Measurements from ENCODE around the gene TMF1. TPM values are rescaled to one million over a fixed set of nuclear protein-coding genes. Genes with fewer than 3 reads are reported as not detected.

The TMF1 gene
- total RNA-seq, 1 donor from 2014 or later, result 24.4 TPM

DNA sequence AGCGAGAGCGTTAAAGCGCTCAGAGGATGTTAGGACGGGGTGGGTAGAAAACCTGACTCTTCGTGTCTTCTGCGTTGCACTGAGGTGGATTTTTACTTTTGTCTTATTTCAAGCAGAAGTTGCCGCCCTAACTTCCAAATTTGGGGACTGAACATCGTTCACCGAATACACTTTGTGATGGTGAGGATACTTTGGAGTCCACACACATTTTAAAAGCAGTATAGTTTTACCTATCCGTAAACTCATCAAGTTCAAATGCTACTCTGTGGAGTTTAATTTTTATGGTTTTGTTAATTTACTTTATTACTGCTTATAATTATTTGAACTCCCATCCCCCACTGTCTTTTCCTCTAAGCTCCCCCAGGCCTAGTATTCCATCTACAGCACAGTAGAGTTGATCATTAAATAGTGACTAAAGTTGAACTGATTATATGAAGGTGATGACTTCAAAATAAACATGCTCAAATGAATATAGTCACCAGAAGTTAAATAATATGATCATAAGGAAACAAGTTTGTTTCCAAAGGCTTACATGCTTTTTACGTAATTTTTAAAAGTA is 38.0 kb downstream of the TMF1 start:
- Histone ChIP-seq H3K9me3 (ENCODE audit: low read depth) (no peaks in the 10 kb centered on the region), H3K4me3 (peak overlapping the region; percentile 80), H3K27me3 (peaks cover 43% of the 10 kb centered on the region), H3K4me2 (peak overlapping the region; percentile 93), H3K4me1 (peaks cover 18% of the 10 kb centered on the region), H3K79me2 (ENCODE audit: low read depth) (no peaks in the 10 kb centered on the region), H3K9ac (no peak overlapping the region), H3K36me3 (no peaks in the 10 kb centered on the region), H4K20me1 (ENCODE audit: low read depth) (peaks cover 7% of the 10 kb centered on the region), H2AFZ (replicated peaks) (peak overlapping the region; percentile 96), H3K27ac (no peak overlapping the region), H3F3A (ENCODE audit: low read depth) (peaks cover 26% of the 10 kb centered on the region)
- peaks cover 4% of the 10 kb centered on the region for H3K36me3 Mint-ChIP-seq
- no peak for DNase-seq (ENCODE audit: low spot score)
- H3K4me3 Mint-ChIP-seq, result peak overlapping the region; percentile 84
- TF ChIP-seq EZH2phosphoT487 (IDR thresholded peaks at IDR 0.05) (no peak), EZH2 (IDR thresholded peaks at IDR 0.05) (no peak)
- TF ChIP-seq, protein P1, sequence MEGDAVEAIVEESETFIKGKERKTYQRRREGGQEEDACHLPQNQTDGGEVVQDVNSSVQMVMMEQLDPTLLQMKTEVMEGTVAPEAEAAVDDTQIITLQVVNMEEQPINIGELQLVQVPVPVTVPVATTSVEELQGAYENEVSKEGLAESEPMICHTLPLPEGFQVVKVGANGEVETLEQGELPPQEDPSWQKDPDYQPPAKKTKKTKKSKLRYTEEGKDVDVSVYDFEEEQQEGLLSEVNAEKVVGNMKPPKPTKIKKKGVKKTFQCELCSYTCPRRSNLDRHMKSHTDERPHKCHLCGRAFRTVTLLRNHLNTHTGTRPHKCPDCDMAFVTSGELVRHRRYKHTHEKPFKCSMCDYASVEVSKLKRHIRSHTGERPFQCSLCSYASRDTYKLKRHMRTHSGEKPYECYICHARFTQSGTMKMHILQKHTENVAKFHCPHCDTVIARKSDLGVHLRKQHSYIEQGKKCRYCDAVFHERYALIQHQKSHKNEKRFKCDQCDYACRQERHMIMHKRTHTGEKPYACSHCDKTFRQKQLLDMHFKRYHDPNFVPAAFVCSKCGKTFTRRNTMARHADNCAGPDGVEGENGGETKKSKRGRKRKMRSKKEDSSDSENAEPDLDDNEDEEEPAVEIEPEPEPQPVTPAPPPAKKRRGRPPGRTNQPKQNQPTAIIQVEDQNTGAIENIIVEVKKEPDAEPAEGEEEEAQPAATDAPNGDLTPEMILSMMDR (IDR thresholded peaks at IDR 0.05), result no peak
- H3K27me3 Mint-ChIP-seq (ENCODE audit: insufficient read depth, low read depth), result peaks cover 10% of the 10 kb centered on the region
- H3K9me3 Mint-ChIP-seq, result no peaks in the 10 kb centered on the region
- H3K4me1 Mint-ChIP-seq, result peaks cover 29% of the 10 kb centered on the region
- no peak overlapping the region for H3K27ac Mint-ChIP-seq

DNA sequence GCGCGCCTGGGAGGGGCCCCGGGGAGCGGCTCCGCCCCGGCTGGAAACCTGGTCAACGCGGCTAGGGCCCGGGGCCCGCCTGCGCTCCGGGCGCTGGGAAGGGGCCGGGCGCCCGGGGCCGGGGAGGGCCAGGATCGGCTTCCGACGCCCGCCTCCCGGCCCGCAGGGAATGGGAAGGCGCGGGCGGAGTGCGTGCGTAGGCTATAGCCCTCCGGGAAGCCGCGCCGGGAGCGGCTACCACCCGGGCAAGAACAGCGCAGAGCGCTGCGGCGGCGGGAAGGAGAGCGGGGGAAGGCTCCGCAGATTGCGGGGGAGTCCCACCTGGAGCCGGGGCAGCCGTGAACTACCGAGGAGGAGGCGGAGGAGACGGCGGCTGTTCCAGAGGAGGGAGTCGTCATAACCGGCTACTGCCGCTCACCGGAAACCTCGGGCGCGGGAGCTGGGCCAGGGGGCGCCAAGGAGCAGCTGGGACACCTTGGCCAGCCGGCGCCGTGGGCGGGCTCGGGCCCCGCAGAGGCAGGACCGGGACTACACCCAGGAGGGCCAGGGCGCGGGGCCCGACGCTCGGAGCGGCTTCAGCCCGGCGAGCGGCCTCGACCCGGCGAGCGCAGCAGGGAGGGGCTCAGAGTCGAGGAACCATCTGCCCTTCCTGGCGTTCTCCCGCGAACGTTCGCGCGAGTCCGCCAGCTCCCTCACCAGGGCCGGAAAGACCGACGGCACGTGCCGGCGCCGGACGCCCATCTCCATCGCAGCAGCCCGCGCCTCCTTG is 38.7 kb downstream of the TMF1 start, which contains the start of gene EOGT:
Gene EOGT, minus strand, starts transcription at position 432 of the 769 bp plus-strand sequence. CDS start 3,838 bp downstream, outside the sequence.
- H3K4me2 ChIP-seq, result peak within 1 kb of the TSS; percentile 93
- H4K20me1 ChIP-seq (ENCODE audit: low read depth), result peaks cover 7% of the 10 kb centered on the region
- H3K9ac ChIP-seq, result no peak within 1 kb of the TSS
- H3F3A ChIP-seq (ENCODE audit: low read depth), result peaks cover 31% of the 10 kb centered on the region
- Mint-ChIP-seq H3K36me3 (peaks cover 4% of the 10 kb centered on the region), H3K9me3 (no peaks in the 10 kb centered on the region), H3K27me3 (ENCODE audit: insufficient read depth, low read depth) (peaks cover 10% of the 10 kb centered on the region), H3K4me3 (peak within 1 kb of the TSS; percentile 88), H3K4me1 (peaks cover 35% of the 10 kb centered on the region), H3K27ac (peak within 1 kb of the TSS; percentile 88)
- H3K4me1 ChIP-seq, result peaks cover 23% of the 10 kb centered on the region
- TF ChIP-seq EZH2phosphoT487 (IDR thresholded peaks at IDR 0.05) (peak; percentile 76), EZH2 (IDR thresholded peaks at IDR 0.05) (peak; percentile 71)
- TF ChIP-seq, protein P1 (IDR thresholded peaks at IDR 0.05), result peak; percentile 62
- DNase-seq (ENCODE audit: low spot score), result peak; percentile 83
- peak within 1 kb of the TSS; percentile 96 for H2AFZ ChIP-seq (replicated peaks)
- H3K4me3 ChIP-seq, result peak within 1 kb of the TSS; percentile 80
- H3K36me3 ChIP-seq, result no peaks in the 10 kb centered on the region
- no peak within 1 kb of the TSS for H3K27ac ChIP-seq
- H3K79me2 ChIP-seq (ENCODE audit: low read depth), result no peaks in the 10 kb centered on the region
- no peaks in the 10 kb centered on the region for H3K9me3 ChIP-seq (ENCODE audit: low read depth)
- H3K27me3 ChIP-seq, result peaks cover 43% of the 10 kb centered on the region

DNA sequence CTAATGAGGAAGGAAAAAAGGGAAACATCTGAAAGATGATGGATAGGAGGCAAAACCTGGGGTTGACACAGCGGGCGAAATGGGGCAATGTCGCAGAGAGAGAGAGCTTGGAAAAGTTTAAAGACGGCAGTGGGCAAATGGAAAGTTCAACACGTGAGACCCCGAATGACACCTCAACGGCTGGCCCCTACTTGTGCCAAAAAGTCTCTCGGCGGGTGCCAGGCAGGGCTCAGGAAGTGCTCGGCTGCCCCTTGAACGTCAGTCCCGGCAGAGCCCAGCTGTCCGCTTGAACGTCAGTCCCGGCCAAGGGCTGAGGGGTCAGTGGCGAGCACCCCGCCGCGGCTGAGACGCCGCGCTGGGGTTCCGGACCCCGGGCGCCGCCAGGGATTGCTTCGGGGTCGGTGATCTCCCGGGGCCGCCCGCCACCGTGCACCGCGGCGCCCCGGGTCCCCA is 39.3 kb downstream of the TMF1 start:
- Histone ChIP-seq H3K4me3 (peak overlapping the region; percentile 80), H4K20me1 (ENCODE audit: low read depth) (peaks cover 7% of the 10 kb centered on the region), H3K4me2 (peak overlapping the region; percentile 93), H3K9me3 (ENCODE audit: low read depth) (no peaks in the 10 kb centered on the region), H3K4me1 (peaks cover 23% of the 10 kb centered on the region), H3K27me3 (peaks cover 43% of the 10 kb centered on the region), H3K27ac (no peak overlapping the region), H3K79me2 (ENCODE audit: low read depth) (no peaks in the 10 kb centered on the region), H3F3A (ENCODE audit: low read depth) (peaks cover 31% of the 10 kb centered on the region), H3K9ac (no peak overlapping the region), H2AFZ (replicated peaks) (peak overlapping the region; percentile 96), H3K36me3 (no peaks in the 10 kb centered on the region)
- Mint-ChIP-seq H3K27ac (peak overlapping the region; percentile 88), H3K9me3 (no peaks in the 10 kb centered on the region), H3K4me3 (peak overlapping the region; percentile 88), H3K36me3 (peaks cover 4% of the 10 kb centered on the region), H3K27me3 (ENCODE audit: insufficient read depth, low read depth) (peaks cover 10% of the 10 kb centered on the region), H3K4me1 (peaks cover 37% of the 10 kb centered on the region)
- peak; percentile 37 for TF ChIP-seq EZH2 (IDR thresholded peaks at IDR 0.05)
- TF ChIP-seq, protein P1 (IDR thresholded peaks at IDR 0.05), result no peak
- TF ChIP-seq EZH2phosphoT487 (IDR thresholded peaks at IDR 0.05), result peak; percentile 54
- peak; percentile 52 for DNase-seq (ENCODE audit: low spot score)
